GM10266 (cell line): ENCODE data around the gene ABLIM3.

Experiments
- DNase-seq: peaks from one replicate; pipeline ENCODE4 v3.0.0; 2012; ENCODE audit errors: extremely low spot score
- CTCF ChIP-seq: IDR thresholded peaks from 2 replicates; pipeline ENCODE4 v1.5.1; 2012; ENCODE audit warnings: mild to moderate bottlenecking, low read depth; ENCODE audit not compliant: control insufficient read depth, insufficient read depth; ENCODE audit errors: missing control alignments

Gene ABLIM3

GRCh38 chr5:149141957-149142851 is 911 bp downstream of the ABLIM3 start:
- no peak for DNase-seq
- TF ChIP-seq CTCF, result no peak

GRCh38 chr5:149143470-149143869 is 2.2 kb downstream of the ABLIM3 start:
- no peak for TF ChIP-seq CTCF
- no peak for DNase-seq

GRCh38 chr5:149144637-149145036 is 3.3 kb downstream of the ABLIM3 start:
- no peak for DNase-seq
- TF ChIP-seq CTCF, result no peak

- TF ChIP-seq CTCF, result no peak
- DNase-seq, result no peak
Measured at GRCh38 chr5:149145138-149145537, 3.8 kb downstream of the ABLIM3 start.

- no peak for TF ChIP-seq CTCF
Measured at GRCh38 chr5:149147676-149148075, 6.4 kb downstream of the ABLIM3 start.

GRCh38 chr5:149149942-149150341 is 8.6 kb downstream of the ABLIM3 start:
- TF ChIP-seq CTCF, result no peak
- DNase-seq, result no peak

More at GRCh38 chr5:149147676-149148075, 6.4 kb downstream of the ABLIM3 start:
- DNase-seq, result no peak

- TF ChIP-seq CTCF, result no peak
- DNase-seq, result no peak
Measured at GRCh38 chr5:149150457-149150856, 9.2 kb downstream of the ABLIM3 start.
